RCC 7860 (cell line): ENCODE results near the gene ATP11A.

Experiments used
- DNase-seq: peaks from one replicate; pipeline ENCODE4 v3.0.0-alpha.2; 2015; ENCODE audit warnings: low spot score
- FAIRE-seq: peaks from 2 replicates; lab custom pipeline; 2012; peaks lifted over from hg19 to GRCh38; lab: Jason Lieb, UNC

ATP11A gene

GRCh38 chr13:112887557-112887991 lies 197.7 kb downstream of the ATP11A start:
- FAIRE-seq (no peak), DNase-seq (no peak)

- no peak for FAIRE-seq
- DNase-seq: no peak
These were observed 198.6 kb downstream of the ATP11A start for GRCh38 chr13:112888238-112889111.

- no peak for FAIRE-seq
- DNase-seq: no peak
These were observed 199.8 kb downstream of the ATP11A start for GRCh38 chr13:112889351-112890290.

- no peak for FAIRE-seq
- DNase-seq: no peak
These were observed 200.7 kb downstream of the ATP11A start for GRCh38 chr13:112890316-112891145.

- DNase-seq (no peak), FAIRE-seq (no peak)
These were observed 201.9 kb downstream of the ATP11A start for GRCh38 chr13:112891477-112892401.

- peak; percentile 53 for DNase-seq
- no peak for FAIRE-seq
These were observed 202.8 kb downstream of the ATP11A start for GRCh38 chr13:112892426-112893206.

- FAIRE-seq (no peak), DNase-seq (no peak)
These were observed 203.3 kb downstream of the ATP11A start for GRCh38 chr13:112893207-112893569.

- FAIRE-seq (no peak), DNase-seq (peak; percentile 25)
These were observed 204.0 kb downstream of the ATP11A start for GRCh38 chr13:112893570-112894422.

- DNase-seq: no peak
- FAIRE-seq: no peak
These were observed 204.5 kb downstream of the ATP11A start for GRCh38 chr13:112894423-112894672.

- DNase-seq: no peak
- FAIRE-seq: no peak
These were observed 205.0 kb downstream of the ATP11A start for GRCh38 chr13:112894673-112895481.

- DNase-seq (no peak), FAIRE-seq (no peak)
These were observed 206.0 kb downstream of the ATP11A start for GRCh38 chr13:112895521-112896465.

- FAIRE-seq: no peak
- no peak for DNase-seq
These were observed 207.1 kb downstream of the ATP11A start for GRCh38 chr13:112896736-112897602.

GRCh38 chr13:112897603-112897955 lies 207.7 kb downstream of the ATP11A start:
- FAIRE-seq (no peak), DNase-seq (no peak)

GRCh38 chr13:112897956-112898620 lies 208.2 kb downstream of the ATP11A start:
- DNase-seq: no peak
- no peak for FAIRE-seq
